K562 (cell line): ENCODE results near the gene PEX11B. TPM values are rescaled to one million over a fixed set of nuclear protein-coding genes. Genes with fewer than 3 reads are reported as not detected.

ENCODE experiments used
- ATAC-seq: fragments of 200-7000 bp; cut with Tn5 transposase; 3 replicates; pipeline ENCODE4 v1.9.1; 2020; ENCODE audit warnings: moderate library complexity
- BruUV-seq: library from RNA; stranded (reverse); fragments of 400-500 nt; replicated peaks from 2 replicates; lab custom pipeline; 2021; lab: Mats Ljungman, UMichigan
- CTCF ChIA-PET: fragments of 300-600 bp; formaldehyde crosslinking; extraction: SDS; loops from one replicate; lab custom pipeline; 2021; ENCODE audit warnings: low intra/inter-chr PET ratio; lab: Yijun Ruan, JAX
- POLR2A ChIA-PET: fragments of 300-600, 350-650 bp; sonication (Branson Sonifier 250); formaldehyde crosslinking; extraction: SDS; loops from one replicate; lab custom pipeline; 2021; ENCODE audit warnings: antibody characterized with exemption, inconsistent platforms; lab: Yijun Ruan, JAX
- DNase-seq, 4 experiments: peaks; one replicate each; pipeline versions ENCODE4 v3.0.0 to v3.0.0-alpha.2; 2011 to 2018; ENCODE audit warnings: low spot score in 3 of 4, mixed read lengths in 3 of 4; ENCODE audit errors: extremely low read depth in 1 of 4
- FAIRE-seq: peaks from 2 replicates; lab custom pipeline; 2011; peaks lifted over from hg19 to GRCh38; lab: Jason Lieb, UNC
- H2AFZ ChIP-seq: 2 replicates; pipeline ENCODE4 v1.6.0; 2011; ENCODE audit warnings: low read depth, low read length, control low read depth, inconsistent platforms
- H3K27ac ChIP-seq: fragments of 200-600 bp; 3 replicates; pipeline ENCODE4 v1.8.0; 2011; ENCODE audit warnings: low read depth, mild to moderate bottlenecking, control low read depth, inconsistent platforms, low read length, moderate library complexity, mixed read lengths; ENCODE audit errors: extremely low read depth
- H3K27me3 ChIP-seq, 2 experiments: fragments of 300-600 bp in 1 of 2; 2 replicates in 1 of 2; 3 replicates in 1 of 2; pipeline versions ENCODE4 v1.6.0 to v1.8.0; 2011; ENCODE audit warnings: inconsistent platforms in 2 of 2, low read length in 2 of 2, mild to moderate bottlenecking in 1 of 2, mixed read lengths in 1 of 2, moderate library complexity in 1 of 2; ENCODE audit not compliant: control insufficient read depth in 2 of 2, insufficient read depth in 2 of 2
- H3K36me3 ChIP-seq: fragments of 300-600 bp; 3 replicates; pipeline ENCODE4 v1.8.0; 2011; ENCODE audit warnings: mild to moderate bottlenecking, low read length, inconsistent platforms; ENCODE audit not compliant: control insufficient read depth, insufficient read depth
- H3K4me1 ChIP-seq, 2 experiments: fragments of 200-600 bp in 1 of 2; replicated peaks in 1 of 2; 2 replicates in 1 of 2; 3 replicates in 1 of 2; pipeline versions ENCODE4 v1.5.1 to v1.8.0; 2011; ENCODE audit warnings: inconsistent platforms in 2 of 2, low read length in 2 of 2, mild to moderate bottlenecking in 1 of 2, mixed read lengths in 1 of 2, moderate library complexity in 1 of 2; ENCODE audit not compliant: control insufficient read depth in 2 of 2, insufficient read depth in 2 of 2
- H3K4me2 ChIP-seq: 2 replicates; pipeline ENCODE4 v1.6.1; 2011; ENCODE audit warnings: low read length, control low read depth, inconsistent platforms, mixed read lengths; ENCODE audit not compliant: insufficient read depth
- H3K4me3 ChIP-seq: fragments of 200-600 bp; sonication (generic), shearing (Covaris generic); 2 replicates; pipeline ENCODE4 v1.5.1; 2016; ENCODE audit warnings: control low read depth, inconsistent platforms
- H3K79me2 ChIP-seq: fragments of 200-600 bp; 3 replicates; pipeline ENCODE4 v1.8.0; 2011; ENCODE audit warnings: low read length, inconsistent platforms; ENCODE audit not compliant: control insufficient read depth, insufficient read depth
- H3K9ac ChIP-seq, 2 experiments: 2 replicates each; pipeline versions ENCODE4 v1.6.0 to v1.6.1; 2011; ENCODE audit warnings: low read depth in 2 of 2, low read length in 2 of 2, control low read depth in 1 of 2, inconsistent platforms in 1 of 2, mild to moderate bottlenecking in 1 of 2, mixed read lengths in 1 of 2; ENCODE audit not compliant: insufficient read depth in 1 of 2
- H3K9me1 ChIP-seq: one replicate; pipeline ENCODE4 v1.6.0; 2011; ENCODE audit warnings: inconsistent platforms, mild to moderate bottlenecking, low read length, moderate library complexity; ENCODE audit not compliant: control insufficient read depth, insufficient read depth
- H3K9me3 ChIP-seq: replicated peaks from 2 replicates; pipeline ENCODE4 v1.5.1; 2011; ENCODE audit warnings: low read depth, low read length, inconsistent platforms; ENCODE audit not compliant: control insufficient read depth, insufficient read depth
- H4K20me1 ChIP-seq: replicated peaks from 2 replicates; pipeline ENCODE4 v1.6.1; 2011; ENCODE audit warnings: low read length, inconsistent platforms, mixed read lengths; ENCODE audit not compliant: control insufficient read depth, insufficient read depth
- HDAC2 ChIP-seq: fragments of 450-650 bp; IDR thresholded peaks from 2 replicates; pipeline ENCODE4 v1.6.1; 2016; ENCODE audit warnings: mild to moderate bottlenecking
- TBP ChIP-seq: optimal IDR thresholded peaks from 2 replicates; pipeline ENCODE3; 2011; ENCODE audit warnings: low read depth, low read length, improper control_type of control experiment
- in situ Hi-C: fragments of 300-500 bp; cut with MboI; formaldehyde crosslinking; loops from 4 replicates; pipeline ENCODE4 v1.15.0; 2018; ENCODE audit warnings: inconsistent platforms, mixed read lengths
- intact Hi-C: fragments of 100-400 bp; cut with micrococcal nuclease; formaldehyde crosslinking; loops from 2 replicates; pipeline ENCODE4 v1.14.2; 2022
- polyA plus RNA-seq, 8 experiments: library from polyadenylated mRNA; depleted of rRNA in 4 of 8; stranded (reverse) in 5 of 8; unstranded in 3 of 8; fragments of >200 nt; fragmentation: Nextera tagmentation in 2 of 8; fragmentation: Illumina TruSeq in 1 of 8; extraction: Ambion mirVana in 2 of 8; extraction: Trizol in 1 of 8; gene quantifications; 2 replicates each; pipeline versions ENCODE4 v1.2.1 to v1.2.3, GENCODE V29; 2011 to 2014; ENCODE audit warnings: inconsistent platforms in 1 of 8, missing spikeins in 1 of 8
- total RNA-seq, 7 experiments: library from RNA; depleted of rRNA in 6 of 7; stranded (reverse); fragments of >200 nt in 6 of 7; fragmentation: Illumina TruSeq in 2 of 7; extraction: Trizol in 2 of 7; gene quantifications; 2 replicates each; pipeline versions ENCODE4 v1.2.1 to v1.2.3, GENCODE V29; 2011 to 2021; ENCODE audit warnings: low replicate concordance in 1 of 7
- TF ChIP-seq, protein P1 (sequence below): fragments of 450-650 bp; formaldehyde crosslinking; IDR thresholded peaks from 2 replicates; pipeline ENCODE4 v1.4.0; 2020; ENCODE audit warnings: mild to moderate bottlenecking, moderate library complexity
- TF ChIP-seq, protein P2 (sequence below), 2 experiments: fragments of 450-650 bp in 1 of 2; sonication (generic) in 1 of 2; formaldehyde crosslinking; conservative IDR thresholded peaks; 2 replicates each; pipeline versions ENCODE4 v1.4.0 to v1.8.1; 2020 to 2022; ENCODE audit warnings: mild to moderate bottlenecking in 1 of 2, missing genetic modification reagents in 1 of 2
- TF ChIP-seq, protein P3 (sequence below): fragments of 450-650 bp; IDR thresholded peaks from 2 replicates; pipeline ENCODE4 v1.6.1; 2018; ENCODE audit not compliant: partially characterized antibody

PEX11B gene
- total and polyA plus RNA-seq, 9 of the 15 experiments (the other 6 are each of a cell fraction or from before 2014, with no cell fraction given) = 13.2 to 60.0 (median 21.7) TPM

DNA sequence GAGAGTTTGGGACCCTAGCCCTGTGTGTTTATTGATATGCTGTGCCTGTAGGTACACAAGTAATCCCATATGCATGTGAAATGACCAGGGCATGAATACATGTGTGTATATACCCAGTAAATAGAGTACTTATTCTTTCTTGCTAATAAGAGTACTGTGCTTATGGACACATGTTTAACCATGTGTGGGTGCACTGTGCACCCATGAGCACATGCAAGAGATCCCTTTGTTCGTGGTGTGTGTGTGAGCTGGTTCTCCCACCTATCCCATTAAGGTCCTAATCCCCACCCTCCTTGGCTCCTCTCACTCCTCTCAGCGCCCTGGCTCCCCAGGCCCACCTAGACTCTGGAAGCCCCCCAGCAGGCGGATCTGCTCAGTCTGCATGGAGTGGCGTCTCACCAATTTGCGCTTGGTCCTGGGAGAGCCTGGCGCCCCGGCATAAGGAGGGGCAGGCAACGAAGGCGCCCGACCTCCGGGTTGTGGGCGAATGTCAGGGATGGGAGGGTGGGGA lies 41.5 kb upstream of the PEX11B start (continued):
- TF ChIP-seq, protein P1, sequence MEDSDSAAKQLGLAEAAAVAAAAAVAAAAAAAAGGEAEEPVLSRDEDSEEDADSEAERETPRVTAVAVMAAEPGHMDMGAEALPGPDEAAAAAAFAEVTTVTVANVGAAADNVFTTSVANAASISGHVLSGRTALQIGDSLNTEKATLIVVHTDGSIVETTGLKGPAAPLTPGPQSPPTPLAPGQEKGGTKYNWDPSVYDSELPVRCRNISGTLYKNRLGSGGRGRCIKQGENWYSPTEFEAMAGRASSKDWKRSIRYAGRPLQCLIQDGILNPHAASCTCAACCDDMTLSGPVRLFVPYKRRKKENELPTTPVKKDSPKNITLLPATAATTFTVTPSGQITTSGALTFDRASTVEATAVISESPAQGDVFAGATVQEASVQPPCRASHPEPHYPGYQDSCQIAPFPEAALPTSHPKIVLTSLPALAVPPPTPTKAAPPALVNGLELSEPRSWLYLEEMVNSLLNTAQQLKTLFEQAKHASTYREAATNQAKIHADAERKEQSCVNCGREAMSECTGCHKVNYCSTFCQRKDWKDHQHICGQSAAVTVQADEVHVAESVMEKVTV (CRISPR knock-in tag) = no peak
- TF ChIP-seq, protein P2, sequence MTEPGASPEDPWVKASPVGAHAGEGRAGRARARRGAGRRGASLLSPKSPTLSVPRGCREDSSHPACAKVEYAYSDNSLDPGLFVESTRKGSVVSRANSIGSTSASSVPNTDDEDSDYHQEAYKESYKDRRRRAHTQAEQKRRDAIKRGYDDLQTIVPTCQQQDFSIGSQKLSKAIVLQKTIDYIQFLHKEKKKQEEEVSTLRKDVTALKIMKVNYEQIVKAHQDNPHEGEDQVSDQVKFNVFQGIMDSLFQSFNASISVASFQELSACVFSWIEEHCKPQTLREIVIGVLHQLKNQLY (CRISPR knock-in tag; conservative IDR thresholded peaks at IDR 0.05) = no peak
- TF ChIP-seq TBP = no peak

DNA sequence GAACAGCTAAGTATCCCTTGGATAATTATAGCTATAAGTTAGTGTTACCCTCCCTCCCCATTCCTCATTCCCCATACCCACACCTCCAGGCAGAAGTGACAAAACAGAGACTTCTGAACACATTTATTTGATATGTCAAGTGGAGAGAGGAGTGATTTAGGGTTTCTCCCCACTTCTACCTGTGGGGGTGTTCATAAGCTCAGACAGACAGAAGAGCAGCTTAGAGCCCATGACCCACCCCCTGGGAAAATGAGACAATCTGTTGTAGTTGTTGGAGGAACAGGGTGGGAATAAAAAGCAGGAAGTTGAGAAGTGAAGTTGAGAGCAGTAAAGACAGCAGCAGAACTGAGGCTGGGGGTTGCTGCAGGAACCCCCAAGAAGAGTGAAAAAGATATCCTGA lies 40.8 kb upstream of the PEX11B start:
- Histone ChIP-seq H4K20me1 (no peaks in the 10 kb centered on the region), H3K27me3 (no peaks in the 10 kb centered on the region; a peak in 1 of 5 replicates), H2AFZ (no peak overlapping the region), H3K4me1 (peaks cover 38 to 39% of the 10 kb centered on the region in 2 experiments; a peak in 4 of 5 replicates), H3K9ac (no peak overlapping the region), H3K79me2 (peaks cover 33% of the 10 kb centered on the region), H3K4me2 (no peak overlapping the region), H3K27ac (no peak overlapping the region), H3K9me1 (no peaks in the 10 kb centered on the region), H3K9me3 (no peaks in the 10 kb centered on the region), H3K36me3 (no peaks in the 10 kb centered on the region), H3K4me3 (no peak overlapping the region)
- BruUV-seq = no TSS peak
- ChIA-PET POLR2A (interaction anchor here (0.9 to 2.7 kb wide), 2 partner anchors 79 to 99 kb away, joined by 5 to 17 read pairs; no protein-coding TSS in a partner anchor), CTCF (no interaction called here)
- intact Hi-C loops = no loop called here
- no peak for FAIRE-seq
- TF ChIP-seq, protein P3, sequence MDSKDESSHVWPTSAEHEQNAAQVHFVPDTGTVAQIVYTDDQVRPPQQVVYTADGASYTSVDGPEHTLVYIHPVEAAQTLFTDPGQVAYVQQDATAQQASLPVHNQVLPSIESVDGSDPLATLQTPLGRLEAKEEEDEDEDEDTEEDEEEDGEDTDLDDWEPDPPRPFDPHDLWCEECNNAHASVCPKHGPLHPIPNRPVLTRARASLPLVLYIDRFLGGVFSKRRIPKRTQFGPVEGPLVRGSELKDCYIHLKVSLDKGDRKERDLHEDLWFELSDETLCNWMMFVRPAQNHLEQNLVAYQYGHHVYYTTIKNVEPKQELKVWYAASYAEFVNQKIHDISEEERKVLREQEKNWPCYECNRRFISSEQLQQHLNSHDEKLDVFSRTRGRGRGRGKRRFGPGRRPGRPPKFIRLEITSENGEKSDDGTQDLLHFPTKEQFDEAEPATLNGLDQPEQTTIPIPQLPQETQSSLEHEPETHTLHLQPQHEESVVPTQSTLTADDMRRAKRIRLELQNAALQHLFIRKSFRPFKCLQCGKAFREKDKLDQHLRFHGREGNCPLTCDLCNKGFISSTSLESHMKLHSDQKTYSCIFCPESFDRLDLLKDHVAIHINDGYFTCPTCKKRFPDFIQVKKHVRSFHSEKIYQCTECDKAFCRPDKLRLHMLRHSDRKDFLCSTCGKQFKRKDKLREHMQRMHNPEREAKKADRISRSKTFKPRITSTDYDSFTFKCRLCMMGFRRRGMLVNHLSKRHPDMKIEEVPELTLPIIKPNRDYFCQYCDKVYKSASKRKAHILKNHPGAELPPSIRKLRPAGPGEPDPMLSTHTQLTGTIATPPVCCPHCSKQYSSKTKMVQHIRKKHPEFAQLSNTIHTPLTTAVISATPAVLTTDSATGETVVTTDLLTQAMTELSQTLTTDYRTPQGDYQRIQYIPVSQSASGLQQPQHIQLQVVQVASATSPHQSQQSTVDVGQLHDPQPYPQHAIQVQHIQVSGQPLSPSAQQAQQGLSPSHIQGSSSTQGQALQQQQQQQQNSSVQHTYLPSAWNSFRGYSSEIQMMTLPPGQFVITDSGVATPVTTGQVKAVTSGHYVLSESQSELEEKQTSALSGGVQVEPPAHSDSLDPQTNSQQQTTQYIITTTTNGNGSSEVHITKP = peak; percentile 60
- TF ChIP-seq HDAC2 = no peak
- no peak for DNase-seq
- in situ Hi-C loops = no loop called here
- no peak for ATAC-seq
